H9 (cell line): ENCODE results near the gene TBC1D20. TPM values are rescaled to one million over a fixed set of nuclear protein-coding genes. Genes with fewer than 3 reads are reported as not detected.

ENCODE experiments used
- DNase-seq: peaks from one replicate; pipeline ENCODE4 v3.0.0-alpha.2; 2017
- H2AFZ ChIP-seq: one replicate; pipeline ENCODE4 v1.6.1; 2013; ENCODE audit warnings: mild to moderate bottlenecking, low read length, control low read depth, moderate library complexity
- H2AK5ac ChIP-seq: 2 replicates; pipeline ENCODE4 v1.6.1; 2013; ENCODE audit warnings: low read length, control low read depth, mixed read lengths; ENCODE audit not compliant: insufficient read length
- H2BK120ac ChIP-seq: one replicate; pipeline ENCODE4 v1.6.1; 2013; ENCODE audit warnings: low read depth, mild to moderate bottlenecking, low read length, control low read depth, inconsistent platforms; ENCODE audit not compliant: poor library complexity, severe bottlenecking
- H2BK12ac ChIP-seq: 2 replicates; pipeline ENCODE4 v1.6.1; 2013; ENCODE audit warnings: low read length, control low read depth, mixed read lengths, low read depth; ENCODE audit not compliant: insufficient read length
- H2BK15ac ChIP-seq: 2 replicates; pipeline ENCODE4 v1.6.1; 2013; ENCODE audit warnings: low read depth, low read length, control low read depth
- H2BK20ac ChIP-seq: one replicate; pipeline ENCODE4 v1.6.1; 2013; ENCODE audit warnings: low read depth, mild to moderate bottlenecking, low read length, control low read depth, inconsistent platforms; ENCODE audit not compliant: poor library complexity, severe bottlenecking
- H2BK5ac ChIP-seq: 2 replicates; pipeline ENCODE4 v1.6.1; 2013; ENCODE audit warnings: low read length, control low read depth, mixed read lengths; ENCODE audit not compliant: insufficient read length
- H3K14ac ChIP-seq: 2 replicates; pipeline ENCODE4 v1.6.1; 2013; ENCODE audit warnings: low read length, control low read depth; ENCODE audit not compliant: insufficient read depth
- H3K18ac ChIP-seq: 2 replicates; pipeline ENCODE4 v1.6.1; 2013; ENCODE audit warnings: low read depth, mild to moderate bottlenecking, mixed read lengths, low read length, control low read depth; ENCODE audit not compliant: insufficient read length
- H3K23ac ChIP-seq: 2 replicates; pipeline ENCODE4 v1.6.1; 2013; ENCODE audit warnings: low read length, control low read depth, mixed read lengths, low read depth; ENCODE audit not compliant: insufficient read length
- H3K23me2 ChIP-seq: 2 replicates; pipeline ENCODE4 v1.6.1; 2013; ENCODE audit warnings: low read depth, mild to moderate bottlenecking, mixed read lengths, low read length, control low read depth; ENCODE audit not compliant: insufficient read length, poor library complexity, severe bottlenecking
- H3K27ac ChIP-seq: 2 replicates; pipeline ENCODE4 v1.5.1; 2013; ENCODE audit warnings: low read length, control low read depth, mixed read lengths, low read depth; ENCODE audit not compliant: insufficient read length
- H3K27me3 ChIP-seq: 2 replicates; pipeline ENCODE4 v1.6.1; 2013; ENCODE audit warnings: low read length, control low read depth, inconsistent platforms; ENCODE audit not compliant: insufficient read depth
- H3K4ac ChIP-seq: 2 replicates; pipeline ENCODE4 v1.6.1; 2013; ENCODE audit warnings: low read depth, mild to moderate bottlenecking, control low read depth, inconsistent platforms, low read length, moderate library complexity
- H3K4me1 ChIP-seq: 2 replicates; pipeline ENCODE4 v1.6.1; 2013; ENCODE audit warnings: low read length, control low read depth, inconsistent platforms; ENCODE audit not compliant: insufficient read depth
- H3K4me2 ChIP-seq: 2 replicates; pipeline ENCODE4 v1.6.1; 2013; ENCODE audit warnings: low read length, control low read depth, mixed read lengths; ENCODE audit not compliant: insufficient read length, insufficient read depth
- H3K56ac ChIP-seq: 2 replicates; pipeline ENCODE4 v1.6.1; 2013; ENCODE audit warnings: low read depth, mild to moderate bottlenecking, mixed read lengths, low read length, control low read depth; ENCODE audit not compliant: insufficient read length
- H3K79me1 ChIP-seq: 2 replicates; pipeline ENCODE4 v1.6.1; 2013; ENCODE audit warnings: low read depth, mild to moderate bottlenecking, moderate library complexity, low read length, control low read depth, inconsistent platforms; ENCODE audit not compliant: insufficient read depth, poor library complexity, severe bottlenecking
- H3K79me2 ChIP-seq: 2 replicates; pipeline ENCODE4 v1.6.1; 2013; ENCODE audit warnings: low read length, control low read depth, inconsistent platforms; ENCODE audit not compliant: insufficient read depth
- H3K9ac ChIP-seq: 2 replicates; pipeline ENCODE4 v1.6.1; 2013; ENCODE audit warnings: low read length, control low read depth, mixed read lengths; ENCODE audit not compliant: insufficient read length; ENCODE audit errors: extremely low read depth
- H3K9me3 ChIP-seq: one replicate; pipeline ENCODE4 v1.6.1; 2013; ENCODE audit warnings: low read depth, low read length, inconsistent platforms; ENCODE audit not compliant: control insufficient read depth
- H3T11ph ChIP-seq: one replicate; pipeline ENCODE4 v1.6.1; 2013; ENCODE audit warnings: mild to moderate bottlenecking, low read length, control low read depth, inconsistent platforms
- H4K20me1 ChIP-seq: one replicate; pipeline ENCODE4 v1.6.1; 2013; ENCODE audit not compliant: control insufficient read depth, insufficient read length, insufficient read depth
- H4K5ac ChIP-seq: 2 replicates; pipeline ENCODE4 v1.6.1; 2013; ENCODE audit warnings: low read depth, mild to moderate bottlenecking, mixed read lengths, low read length, control low read depth; ENCODE audit not compliant: insufficient read length
- H4K8ac ChIP-seq: replicated peaks from 2 replicates; pipeline ENCODE4 v1.6.1; 2013; ENCODE audit warnings: low read length, control low read depth, mixed read lengths, low read depth; ENCODE audit not compliant: insufficient read length
- H4K91ac ChIP-seq: 2 replicates; pipeline ENCODE4 v1.6.1; 2013; ENCODE audit warnings: low read depth, mild to moderate bottlenecking, moderate library complexity, mixed read lengths, low read length, control low read depth; ENCODE audit not compliant: insufficient read length
- H3K27ac Mint-ChIP-seq, 3 experiments: 2 replicates in 2 of 3; 3 replicates in 1 of 3; pipeline ENCODE4 v1.8.0; 2020 to 2021; ENCODE audit warnings: mixed read lengths in 3 of 3, mild to moderate bottlenecking in 1 of 3, moderate library complexity in 1 of 3
- H3K27me3 Mint-ChIP-seq: 2 replicates; pipeline ENCODE4 v1.8.0; 2021; ENCODE audit warnings: low read depth, mild to moderate bottlenecking, moderate library complexity, mixed read lengths
- H3K36me3 Mint-ChIP-seq, 3 experiments: 2 replicates in 2 of 3; 3 replicates in 1 of 3; pipeline ENCODE4 v1.8.0; 2020 to 2021; ENCODE audit warnings: low read depth in 3 of 3, mixed read lengths in 3 of 3; ENCODE audit not compliant: insufficient read depth in 1 of 3
- H3K4me1 Mint-ChIP-seq, 2 experiments: 2 replicates each; pipeline ENCODE4 v1.8.0; 2020; ENCODE audit warnings: mixed read lengths in 2 of 2
- H3K4me3 Mint-ChIP-seq, 2 experiments: 2 replicates in 1 of 2; 3 replicates in 1 of 2; pipeline ENCODE4 v1.8.0; 2020 to 2021; ENCODE audit warnings: mild to moderate bottlenecking in 2 of 2, mixed read lengths in 2 of 2, moderate library complexity in 1 of 2
- H3K9me3 Mint-ChIP-seq, 2 experiments: 2 replicates in 1 of 2; 3 replicates in 1 of 2; pipeline ENCODE4 v1.8.0; 2020; ENCODE audit warnings: mild to moderate bottlenecking in 2 of 2, mixed read lengths in 2 of 2, moderate library complexity in 1 of 2
- CTCF ChIP-seq: fragments of 200-600 bp; sonication (generic); conservative IDR thresholded peaks from 3 replicates; pipeline ENCODE4 v1.8.0; 2021; ENCODE audit warnings: antibody characterized with exemption, mild to moderate bottlenecking
- WGBS: extraction: QIAGEN DNeasy Blood & Tissue Kit; methylation state at CpG from one replicate; pipeline ENCODE4 v1.1.7; 2013; ENCODE audit warnings: missing lambda C conversion rate, low lambda C conversion rate, mixed read lengths; ENCODE audit not compliant: insufficient read length; ENCODE audit errors: extremely low coverage; 5-methylcytosine and 5-hydroxymethylcytosine counted together
- total RNA-seq: library from RNA; stranded (reverse); gene quantifications from 2 replicates; pipeline ENCODE4 v1.2.1, GENCODE V29; 2021

Gene TBC1D20
- total RNA-seq, 1 experiment from 2014 or later, result 17.9 TPM

- Histone ChIP-seq H2BK20ac (no peak overlapping the region), H2AFZ (no peak overlapping the region), H2BK12ac (no peak overlapping the region), H3K9ac (no peak overlapping the region), H2AK5ac (no peak overlapping the region), H4K8ac (no peak overlapping the region), H3K23ac (no peak overlapping the region), H3K4ac (no peak overlapping the region; the same call in 1 of the 2 replicates), H3T11ph (no peak overlapping the region), H2BK120ac (no peak overlapping the region), H3K27me3 (no peaks in the 10 kb centered on the region), H4K20me1 (no peaks in the 10 kb centered on the region), H3K23me2 (no peaks in the 10 kb centered on the region), H4K91ac (no peak overlapping the region), H4K5ac (no peak overlapping the region), H2BK15ac (no peak overlapping the region), H3K79me1 (no peaks in the 10 kb centered on the region), H3K4me1 (no peaks in the 10 kb centered on the region), H3K79me2 (peaks cover 2% of the 10 kb centered on the region; the same call in 1 of the 2 replicates), H3K56ac (no peak overlapping the region), H3K4me2 (no peak overlapping the region), H3K27ac (no peak overlapping the region), H2BK5ac (no peak overlapping the region), H3K9me3 (no peaks in the 10 kb centered on the region), H3K14ac (no peak overlapping the region), H3K18ac (no peak overlapping the region)
- H3K27ac Mint-ChIP-seq, result peak overlapping the region in 1 of 3 experiments; percentile 69; a peak in 2 of 7 replicates
- DNase-seq, result no peak
- WGBS, result no CpG with 5 or more reads among the region's 21 CpGs
- peaks cover 0 to 3% of the 10 kb centered on the region in 2 experiments; a peak in 1 of 4 replicates for H3K4me1 Mint-ChIP-seq
- H3K36me3 Mint-ChIP-seq, result peaks cover 6 to 51% (median 28%) of the 10 kb centered on the region in 3 experiments; a peak in 6 of 7 replicates
- H3K4me3 Mint-ChIP-seq, result no peak overlapping the region
- no peaks in the 10 kb centered on the region for H3K27me3 Mint-ChIP-seq
- H3K9me3 Mint-ChIP-seq, result no peaks in the 10 kb centered on the region
- TF ChIP-seq CTCF, result no peak
Observed at GRCh38 chr20:388034-388994, 74.0 kb downstream of the TBC1D20 start.
